WI38 (cell line): ENCODE measurements around the gene POLR1C.
A peak's percentile ranks its signal among the peaks of the same experiment; 100 is the strongest.

Experiments used
- H3K4me3 ChIP-seq: 2 replicates; pipeline ENCODE4 v1.5.1; 2011; ENCODE audit warnings: low read depth, mild to moderate bottlenecking, control low read depth, low read length
- CTCF ChIP-seq: IDR thresholded peaks from 2 replicates; pipeline ENCODE4 v1.5.1; 2012; ENCODE audit warnings: low read depth, mild to moderate bottlenecking, control low read depth, low read length

POLR1C gene

GRCh38 chr6:43472515-43472914 lies 44.4 kb upstream of the POLR1C start:
- TF ChIP-seq CTCF, result no peak
- no peak overlapping the region for H3K4me3 ChIP-seq

- H3K4me3 ChIP-seq, result no peak overlapping the region
- TF ChIP-seq CTCF, result no peak
These were observed 41.4 kb upstream of the POLR1C start for GRCh38 chr6:43475516-43475915.

GRCh38 chr6:43476746-43477145 lies 40.1 kb upstream of the POLR1C start:
- peak overlapping the region; percentile 60 for H3K4me3 ChIP-seq
- TF ChIP-seq CTCF, result no peak

- H3K4me3 ChIP-seq, result peak within 1 kb of the TSS; percentile 60
- no peak for TF ChIP-seq CTCF
These were observed 39.5 kb upstream of the POLR1C start, which contains the start of gene TJAP1 for GRCh38 chr6:43477235-43478007. TSS of gene TJAP1 (plus strand) at chr6:43477570. CDS start at chr6:43499002, 21,432 bp downstream.

GRCh38 chr6:43478008-43478372 lies 38.9 kb upstream of the POLR1C start:
- peak overlapping the region; percentile 60 for H3K4me3 ChIP-seq
- TF ChIP-seq CTCF, result no peak

GRCh38 chr6:43481075-43481474 lies 35.8 kb upstream of the POLR1C start:
- H3K4me3 ChIP-seq, result no peak overlapping the region
- TF ChIP-seq CTCF, result no peak

- H3K4me3 ChIP-seq, result no peak overlapping the region
These were observed 35.2 kb upstream of the POLR1C start for GRCh38 chr6:43481591-43482236.

More at GRCh38 chr6:43481591-43482236, 35.2 kb upstream of the POLR1C start:
- TF ChIP-seq CTCF, result no peak
